Spinal cord (tissue), 10 donors: ENCODE measurements around the gene S100A10. TPM values are rescaled to one million over a fixed set of nuclear protein-coding genes. Genes with fewer than 3 reads are reported as not detected.

Source experiments
- DNase-seq, 6 donors: peaks; one replicate each; pipeline versions ENCODE4 v3.0.0 to v3.0.0-alpha.2; 2013 to 2015; ENCODE audit warnings: low spot score in 6 of 6, low read depth in 4 of 6
- H3K27ac ChIP-seq: one replicate; pipeline ENCODE4 v1.5.1; 2013; ENCODE audit warnings: low read depth, low read length, control low read depth
- H3K27me3 ChIP-seq: one replicate; pipeline ENCODE4 v1.6.1; 2013; ENCODE audit warnings: low read length; ENCODE audit not compliant: control insufficient read depth, insufficient read depth
- H3K36me3 ChIP-seq: one replicate; pipeline ENCODE4 v1.6.1; 2013; ENCODE audit warnings: low read length; ENCODE audit not compliant: control insufficient read depth, insufficient read depth
- H3K4me1 ChIP-seq: one replicate; pipeline ENCODE4 v1.6.1; 2013; ENCODE audit warnings: low read length; ENCODE audit not compliant: control insufficient read depth, insufficient read depth
- H3K4me3 ChIP-seq: one replicate; pipeline ENCODE4 v1.5.1; 2013; ENCODE audit warnings: low read depth, low read length, control low read depth
- H3K9me3 ChIP-seq: one replicate; pipeline ENCODE4 v1.6.1; 2013; ENCODE audit warnings: low read length; ENCODE audit not compliant: control insufficient read depth, insufficient read depth
- WGBS: methylation state at CpG from one replicate; pipeline ENCODE4 v1.1.5; 2013; ENCODE audit warnings: missing lambda C conversion rate; ENCODE audit not compliant: insufficient coverage; 5-methylcytosine and 5-hydroxymethylcytosine counted together
- polyA plus RNA-seq, 2 donors: library from polyadenylated mRNA; unstranded; fragments of 120-200 nt; gene quantifications; one replicate each; pipeline ENCODE4 v1.2.1, GENCODE V29; 2013; ENCODE audit not compliant: insufficient read length in 2 of 2
- total RNA-seq, 2 donors: library from RNA; depleted of rRNA in 1 of 2; stranded (reverse); fragments of 120-200 nt in 1 of 2; fragments of >200 nt in 1 of 2; gene quantifications; one replicate each; pipeline versions ENCODE4 v1.2.3 to v1.2.4, GENCODE V29; 2013 to 2014
- donor health status: healthy.

Gene S100A10
- total and polyA plus RNA-seq, 4 donors, result 110 to 262 (median 171) TPM

- Histone ChIP-seq H3K9me3 (no peaks in the 10 kb centered on the region), H3K27ac (no peak overlapping the region), H3K36me3 (no peaks in the 10 kb centered on the region), H3K4me1 (peaks cover 16% of the 10 kb centered on the region), H3K27me3 (peaks cover 30% of the 10 kb centered on the region), H3K4me3 (peak overlapping the region; percentile 11)
- DNase-seq, result peak in 1 of 6 donors; percentile 49
- WGBS, result 21% methylated on average over 6 of the region's 8 CpGs
These were observed 41.2 kb upstream of the S100A10 start for GRCh38 chr1:152034654-152035538.

GRCh38 chr1:152034324-152034653 is 40.6 kb upstream of the S100A10 start:
- peaks cover 30% of the 10 kb centered on the region for H3K27me3 ChIP-seq
- H3K36me3 ChIP-seq, result no peaks in the 10 kb centered on the region
- H3K27ac ChIP-seq, result no peak overlapping the region
- H3K4me1 ChIP-seq, result peaks cover 16% of the 10 kb centered on the region
- H3K9me3 ChIP-seq, result no peaks in the 10 kb centered on the region
- WGBS, result 89% methylated on average over 1 of the region's 1 CpG
- no peak overlapping the region for H3K4me3 ChIP-seq
- DNase-seq, result no peak

GRCh38 chr1:152029929-152030211 is 36.2 kb upstream of the S100A10 start:
- H3K4me1 ChIP-seq, result no peaks in the 10 kb centered on the region
- no peaks in the 10 kb centered on the region for H3K9me3 ChIP-seq
- 89% methylated on average over 3 of the region's 4 CpGs for WGBS
- no peak overlapping the region for H3K27ac ChIP-seq
- no peaks in the 10 kb centered on the region for H3K36me3 ChIP-seq
- no peak for DNase-seq
- H3K27me3 ChIP-seq, result peaks cover 8% of the 10 kb centered on the region
- H3K4me3 ChIP-seq, result no peak overlapping the region

GRCh38 chr1:152029144-152029928 is 35.7 kb upstream of the S100A10 start:
- no peak for DNase-seq
- Histone ChIP-seq H3K4me3 (no peak overlapping the region), H3K4me1 (no peaks in the 10 kb centered on the region), H3K9me3 (no peaks in the 10 kb centered on the region), H3K36me3 (no peaks in the 10 kb centered on the region), H3K27ac (no peak overlapping the region), H3K27me3 (peaks cover 3% of the 10 kb centered on the region)
- 89% methylated on average over 4 of the region's 8 CpGs for WGBS

GRCh38 chr1:152026895-152027294 is 33.2 kb upstream of the S100A10 start:
- no peaks in the 10 kb centered on the region for H3K4me1 ChIP-seq
- DNase-seq, result no peak

GRCh38 chr1:152024223-152024622 is 30.6 kb upstream of the S100A10 start:
- Histone ChIP-seq H3K4me3 (no peak overlapping the region), H3K4me1 (no peaks in the 10 kb centered on the region), H3K36me3 (no peaks in the 10 kb centered on the region), H3K27me3 (no peaks in the 10 kb centered on the region), H3K27ac (no peak overlapping the region), H3K9me3 (no peaks in the 10 kb centered on the region)
- DNase-seq, result no peak
- WGBS, result 33% methylated on average over 1 of the region's 4 CpGs

More at GRCh38 chr1:152026895-152027294, 33.2 kb upstream of the S100A10 start:
- Histone ChIP-seq H3K36me3 (no peaks in the 10 kb centered on the region), H3K27ac (no peak overlapping the region), H3K4me3 (no peak overlapping the region), H3K27me3 (no peaks in the 10 kb centered on the region), H3K9me3 (no peaks in the 10 kb centered on the region)
- WGBS, result 57% methylated on average over 2 of the region's 3 CpGs

- WGBS, result 100% methylated on average over 2 of the region's 4 CpGs
- no peak for DNase-seq
- no peaks in the 10 kb centered on the region for H3K36me3 ChIP-seq
- no peak overlapping the region for H3K4me3 ChIP-seq
- no peaks in the 10 kb centered on the region for H3K27me3 ChIP-seq
- no peaks in the 10 kb centered on the region for H3K9me3 ChIP-seq
- H3K4me1 ChIP-seq, result no peaks in the 10 kb centered on the region
- H3K27ac ChIP-seq, result no peak overlapping the region
These were observed 29.6 kb upstream of the S100A10 start for GRCh38 chr1:152023221-152023620.

- H3K27ac ChIP-seq, result no peak overlapping the region
- H3K4me1 ChIP-seq, result no peaks in the 10 kb centered on the region
- no peaks in the 10 kb centered on the region for H3K36me3 ChIP-seq
- no peak for DNase-seq
- H3K9me3 ChIP-seq, result no peaks in the 10 kb centered on the region
- no peaks in the 10 kb centered on the region for H3K27me3 ChIP-seq
- no peak overlapping the region for H3K4me3 ChIP-seq
- 100% methylated on average over 2 of the region's 3 CpGs for WGBS
These were observed 28.8 kb upstream of the S100A10 start for GRCh38 chr1:152022474-152022873.

- Histone ChIP-seq H3K27ac (no peak overlapping the region), H3K36me3 (no peaks in the 10 kb centered on the region), H3K4me3 (no peak overlapping the region), H3K9me3 (no peaks in the 10 kb centered on the region), H3K27me3 (no peaks in the 10 kb centered on the region), H3K4me1 (no peaks in the 10 kb centered on the region)
- WGBS, result 66% methylated on average over 6 of the region's 7 CpGs
- DNase-seq, result no peak
These were observed 27.9 kb upstream of the S100A10 start for GRCh38 chr1:152021569-152021968.

GRCh38 chr1:152020849-152021248 is 27.2 kb upstream of the S100A10 start:
- Histone ChIP-seq H3K36me3 (no peaks in the 10 kb centered on the region), H3K4me3 (no peak overlapping the region), H3K4me1 (no peaks in the 10 kb centered on the region), H3K27me3 (no peaks in the 10 kb centered on the region), H3K9me3 (no peaks in the 10 kb centered on the region), H3K27ac (no peak overlapping the region)
- 50% methylated on average over 1 of the region's 3 CpGs for WGBS
- DNase-seq, result no peak
